ENCODE measurements around the gene KCNJ10. TPM values are rescaled to one million over a fixed set of nuclear protein-coding genes. Genes with fewer than 3 reads are reported as not detected.

The KCNJ10 gene
- total and polyA plus RNA-seq, 2 donors (not counting 3 experiments of a cell fraction or from before 2014, with no cell fraction given): not detected

DNA sequence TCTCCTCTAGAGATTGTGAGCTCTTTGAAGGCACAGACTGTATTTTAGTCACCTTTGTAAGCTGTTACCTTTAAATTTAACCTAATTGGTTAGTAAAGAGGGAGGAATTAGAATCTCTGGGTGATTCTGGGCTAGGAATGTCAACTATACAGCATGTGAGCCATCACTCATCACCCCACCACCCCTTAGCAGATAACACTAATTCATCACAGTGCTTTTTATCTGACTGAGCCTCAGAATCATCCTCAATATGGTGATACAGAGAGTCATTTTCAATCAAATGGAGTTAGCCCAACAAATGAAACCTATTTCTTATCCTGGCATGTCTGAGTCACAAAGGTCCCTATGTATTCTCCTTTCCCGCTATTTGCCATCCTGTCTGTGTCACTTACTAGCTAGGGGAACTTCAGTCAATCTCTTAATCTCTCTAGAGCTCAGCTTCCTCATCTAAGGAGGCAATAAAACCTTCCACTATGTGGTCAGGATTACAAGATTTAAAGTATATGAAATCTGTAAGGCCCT lies 13.3 kb downstream of the KCNJ10 start:
- intact Hi-C loops (cut with micrococcal nuclease) (no loop called here), dilution Hi-C loops (cut with MboI; ENCODE audit: extremely low pct_ligation_motif_present, low sequenced_read_pairs) (no loop called here)
- BruUV-seq (replicated peaks): no TSS peak
- Histone ChIP-seq H3K79me2 (ENCODE audit: control insufficient read depth, insufficient read depth, low read length) (no peaks in the 10 kb centered on the region), H3K4me3 (replicated peaks in 1 of 3; ENCODE audit: insufficient read depth in 1 of 3, low read depth in 1 of 3, low read length in 3 of 3) (no peak overlapping the region), H3K9ac (replicated peaks; ENCODE audit: extremely low read depth, insufficient read depth, low read length) (no peak overlapping the region), H4K20me1 (replicated peaks; ENCODE audit: control insufficient read depth, extremely low read depth, insufficient read depth, low read length) (no peaks in the 10 kb centered on the region), H3K27me3 (ENCODE audit: control insufficient read depth in 2 of 2, insufficient read depth in 2 of 2, low read length in 2 of 2) (peaks cover 10 to 25% of the 10 kb centered on the region in 2 experiments), H3K27ac (ENCODE audit: insufficient read depth, low read depth, low read length) (no peak overlapping the region), H3K4me2 (ENCODE audit: insufficient read depth, low read length) (no peak overlapping the region), H3K36me3 (ENCODE audit: control insufficient read depth in 2 of 2, extremely low read depth in 1 of 2, insufficient read depth in 2 of 2, low read length in 2 of 2) (no peaks in the 10 kb centered on the region), H3K4me1 (ENCODE audit: control insufficient read depth, extremely low read depth, insufficient read depth, low read length) (no peaks in the 10 kb centered on the region), H3K9me1 (replicated peaks; ENCODE audit: control insufficient read depth, extremely low read depth, insufficient read depth, low read length) (no peaks in the 10 kb centered on the region), H2AFZ (ENCODE audit: low read depth, low read length) (no peak overlapping the region), H3K9me3 (replicated peaks; ENCODE audit: control insufficient read depth, insufficient read depth, low read length) (no peaks in the 10 kb centered on the region)
- no peak for TF ChIP-seq POLR2A (IDR thresholded peaks at IDR 0.05; ENCODE audit: low read depth, low read length)
- TF ChIP-seq, protein P1, sequence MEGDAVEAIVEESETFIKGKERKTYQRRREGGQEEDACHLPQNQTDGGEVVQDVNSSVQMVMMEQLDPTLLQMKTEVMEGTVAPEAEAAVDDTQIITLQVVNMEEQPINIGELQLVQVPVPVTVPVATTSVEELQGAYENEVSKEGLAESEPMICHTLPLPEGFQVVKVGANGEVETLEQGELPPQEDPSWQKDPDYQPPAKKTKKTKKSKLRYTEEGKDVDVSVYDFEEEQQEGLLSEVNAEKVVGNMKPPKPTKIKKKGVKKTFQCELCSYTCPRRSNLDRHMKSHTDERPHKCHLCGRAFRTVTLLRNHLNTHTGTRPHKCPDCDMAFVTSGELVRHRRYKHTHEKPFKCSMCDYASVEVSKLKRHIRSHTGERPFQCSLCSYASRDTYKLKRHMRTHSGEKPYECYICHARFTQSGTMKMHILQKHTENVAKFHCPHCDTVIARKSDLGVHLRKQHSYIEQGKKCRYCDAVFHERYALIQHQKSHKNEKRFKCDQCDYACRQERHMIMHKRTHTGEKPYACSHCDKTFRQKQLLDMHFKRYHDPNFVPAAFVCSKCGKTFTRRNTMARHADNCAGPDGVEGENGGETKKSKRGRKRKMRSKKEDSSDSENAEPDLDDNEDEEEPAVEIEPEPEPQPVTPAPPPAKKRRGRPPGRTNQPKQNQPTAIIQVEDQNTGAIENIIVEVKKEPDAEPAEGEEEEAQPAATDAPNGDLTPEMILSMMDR (IDR thresholded peaks at IDR 0.05; ENCODE audit: extremely low read depth in 1 of 2, insufficient read depth in 1 of 2, low read depth in 1 of 2, low read length in 2 of 2): no peak
- no peak for TF ChIP-seq MYC (IDR thresholded peaks at IDR 0.05; ENCODE audit: low read depth, low read length)
- DNase-seq (ENCODE audit: low read depth, low spot score) (no peak), FAIRE-seq (no peak)
- ChIA-PET CTCF (interaction anchor here (1.0 to 1.1 kb wide), 2 partner anchors 25 to 196 kb away, joined by 3 to 4 read pairs; partner anchors contain the start of gene PIGM), POLR2A (no interaction called here)

DNA sequence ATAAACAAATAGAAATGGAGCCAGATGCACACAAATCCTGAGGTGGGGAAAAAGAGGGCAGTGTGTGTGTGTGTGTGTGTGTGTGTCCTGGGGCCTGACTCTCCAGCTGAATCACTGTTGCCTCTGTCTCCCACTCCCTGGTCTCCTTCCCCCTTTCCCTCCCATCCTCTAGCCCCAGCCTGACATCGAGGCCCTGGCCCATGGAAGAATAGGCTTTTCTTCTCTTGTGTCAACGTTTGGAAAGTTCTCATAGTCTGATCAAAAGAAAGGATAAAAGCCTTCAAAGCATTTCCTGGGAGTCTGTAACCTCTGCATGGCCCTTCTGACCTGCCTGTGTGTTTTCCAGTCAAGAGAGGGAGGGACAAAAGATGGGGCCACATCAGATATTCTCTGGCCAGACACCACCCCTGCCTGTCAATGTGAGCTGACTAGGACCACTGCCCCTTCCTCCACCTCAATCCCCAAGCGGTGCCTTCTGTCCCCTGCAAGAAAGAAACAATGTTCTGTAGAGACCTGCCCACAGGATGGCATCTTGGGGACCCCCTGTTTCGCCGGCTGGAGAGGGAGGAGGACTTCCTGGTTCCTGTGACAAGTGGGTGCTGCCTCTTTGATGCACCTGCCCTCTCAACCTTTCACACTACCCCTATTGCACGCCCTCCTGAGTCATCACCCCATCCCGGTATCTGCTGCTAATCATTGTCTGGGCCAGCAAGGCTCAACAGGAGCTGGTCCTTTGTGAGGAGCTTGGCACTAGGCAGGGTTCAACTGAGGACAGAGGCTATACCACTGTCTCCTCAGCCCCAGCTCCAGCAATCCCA lies 16.2 kb downstream of the KCNJ10 start:
- dilution Hi-C loops (cut with MboI; ENCODE audit: extremely low pct_ligation_motif_present, low sequenced_read_pairs): no loop called here
- TF ChIP-seq, protein P2, sequence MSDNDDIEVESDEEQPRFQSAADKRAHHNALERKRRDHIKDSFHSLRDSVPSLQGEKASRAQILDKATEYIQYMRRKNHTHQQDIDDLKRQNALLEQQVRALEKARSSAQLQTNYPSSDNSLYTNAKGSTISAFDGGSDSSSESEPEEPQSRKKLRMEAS (IDR thresholded peaks at IDR 0.05; ENCODE audit: insufficient read depth, insufficient read length): no peak
- TF ChIP-seq POLR2A (IDR thresholded peaks at IDR 0.05; ENCODE audit: low read depth, low read length): no peak
- TF ChIP-seq MYC (IDR thresholded peaks at IDR 0.05; ENCODE audit: low read depth, low read length): no peak
- no peak for TF ChIP-seq FOS (IDR thresholded peaks at IDR 0.05; ENCODE audit: borderline replicate concordance, insufficient read depth, low read length)
- TF ChIP-seq EZH2 (IDR thresholded peaks at IDR 0.05; ENCODE audit: borderline replicate concordance, low read depth, low read length, severe bottlenecking): no peak
- H3K27me3 ChIP-seq (ENCODE audit: control insufficient read depth in 2 of 2, insufficient read depth in 2 of 2, low read length in 2 of 2): peaks cover 11 to 27% of the 10 kb centered on the region in 2 experiments
- no TSS peak for BruUV-seq (replicated peaks)
- no peak overlapping the region for H2AFZ ChIP-seq (ENCODE audit: low read depth, low read length)
- no peaks in the 10 kb centered on the region for H3K79me2 ChIP-seq (ENCODE audit: control insufficient read depth, insufficient read depth, low read length)
- no peak overlapping the region for H3K9ac ChIP-seq (replicated peaks; ENCODE audit: extremely low read depth, insufficient read depth, low read length)
- H3K9me3 ChIP-seq (replicated peaks; ENCODE audit: control insufficient read depth, insufficient read depth, low read length): no peaks in the 10 kb centered on the region
- no peaks in the 10 kb centered on the region for H3K36me3 ChIP-seq (ENCODE audit: control insufficient read depth in 2 of 2, extremely low read depth in 1 of 2, insufficient read depth in 2 of 2, low read length in 2 of 2)
- intact Hi-C loops (cut with micrococcal nuclease): no loop called here
- ChIA-PET CTCF (interaction anchor here (1.2 kb wide), 1 partner anchor 9 kb away, joined by 4 read pairs; no protein-coding TSS in a partner anchor), POLR2A (no interaction called here)
- no peaks in the 10 kb centered on the region for H3K9me1 ChIP-seq (replicated peaks; ENCODE audit: control insufficient read depth, extremely low read depth, insufficient read depth, low read length)
- no peak overlapping the region for H3K4me2 ChIP-seq (ENCODE audit: insufficient read depth, low read length)
- FAIRE-seq (no peak), DNase-seq (ENCODE audit: low read depth, low spot score) (no peak)
- H3K4me3 ChIP-seq (replicated peaks in 1 of 3; ENCODE audit: insufficient read depth in 1 of 3, low read depth in 1 of 3, low read length in 3 of 3): no peak overlapping the region
- H3K27ac ChIP-seq (ENCODE audit: insufficient read depth, low read depth, low read length): no peak overlapping the region
- no peaks in the 10 kb centered on the region for H3K4me1 ChIP-seq (ENCODE audit: control insufficient read depth, extremely low read depth, insufficient read depth, low read length)
- H4K20me1 ChIP-seq (replicated peaks; ENCODE audit: control insufficient read depth, extremely low read depth, insufficient read depth, low read length): no peaks in the 10 kb centered on the region

Data from endothelial cell of umbilical vein (primary cell).